GM18526 (cell line): ENCODE data around the gene PEX13.
A peak's percentile ranks its signal among the peaks of the same experiment; 100 is the strongest.

Experiments used
- POLR2A ChIP-seq: IDR thresholded peaks from 3 replicates; pipeline ENCODE4 v1.6.1; 2011; ENCODE audit not compliant: insufficient read length; ENCODE audit errors: extremely low read depth

The PEX13 gene

GRCh38 chr2:61044636-61045035 is 27.1 kb downstream of the PEX13 start:
- TF ChIP-seq POLR2A: no peak

DNA sequence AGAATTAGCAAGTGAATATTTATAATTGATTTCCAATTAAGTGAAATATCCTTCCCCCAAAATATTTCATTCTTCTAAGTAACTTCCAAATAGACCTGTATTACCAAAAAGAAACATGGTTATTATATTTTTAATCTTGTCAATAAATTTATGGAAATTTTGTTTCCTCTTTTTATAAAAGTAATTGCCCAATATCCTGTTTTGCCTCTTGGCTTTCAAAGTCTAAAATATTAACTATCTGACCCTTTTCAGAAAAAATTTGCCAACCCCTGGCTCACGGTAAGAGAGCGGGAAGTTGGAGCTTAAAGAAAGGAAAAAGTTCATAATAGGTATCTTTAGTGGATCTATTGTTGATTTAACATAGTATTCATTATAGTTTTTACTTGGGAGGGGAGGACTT is 27.7 kb downstream of the PEX13 start:
- TF ChIP-seq POLR2A: no peak

- TF ChIP-seq POLR2A: no peak
Measured at GRCh38 chr2:61045999-61046398, 28.5 kb downstream of the PEX13 start.

DNA sequence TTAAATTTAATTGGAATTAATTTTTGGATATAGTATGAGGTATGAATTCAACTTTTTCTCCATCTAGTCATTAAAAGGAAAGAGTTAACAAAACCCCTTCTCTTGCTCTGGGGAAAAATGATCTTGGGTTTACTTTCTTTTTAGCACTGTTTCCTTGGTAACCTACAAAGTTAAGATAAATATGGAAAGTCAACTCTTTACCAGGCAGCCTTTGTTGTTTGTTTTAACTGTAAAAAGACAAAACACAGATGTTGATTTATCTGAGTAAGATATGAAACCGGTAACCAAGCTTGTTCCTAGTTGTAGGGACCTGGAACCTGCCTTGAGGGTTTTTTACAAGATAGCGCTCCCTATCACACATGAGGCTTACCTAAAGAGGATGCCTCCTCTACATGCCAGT is 38.0 kb downstream of the PEX13 start:
- TF ChIP-seq POLR2A: no peak

DNA sequence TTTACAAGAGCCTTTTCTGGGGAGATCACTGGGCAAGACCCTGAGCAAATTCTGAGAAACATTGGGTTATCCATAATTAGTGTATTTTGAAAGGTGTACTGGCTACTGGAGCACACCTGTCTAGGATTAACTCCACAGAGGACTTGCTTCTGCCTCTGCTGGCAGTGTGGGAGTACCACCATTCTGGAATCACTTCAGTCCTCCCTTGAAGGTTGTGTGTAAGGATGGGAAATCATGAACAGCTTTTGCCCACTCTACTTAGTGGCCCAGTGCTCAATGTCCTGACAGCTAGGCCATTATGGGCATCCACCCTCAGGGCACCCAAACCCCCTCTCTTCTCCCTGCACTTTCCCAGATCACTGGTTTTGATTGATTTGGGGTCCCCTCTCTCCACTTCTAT is 40.0 kb downstream of the PEX13 start:
- TF ChIP-seq POLR2A: no peak

GRCh38 chr2:61059382-61059781 is 41.9 kb downstream of the PEX13 start:
- no peak for TF ChIP-seq POLR2A

- TF ChIP-seq POLR2A: peak; percentile 47
Measured at GRCh38 chr2:61065714-61066709, 48.5 kb downstream of the PEX13 start, which contains the start of gene SANBR. Gene SANBR, plus strand, starts transcription at chr2:61065871. Its CDS starts 4,480 bp downstream, at chr2:61070351.

DNA sequence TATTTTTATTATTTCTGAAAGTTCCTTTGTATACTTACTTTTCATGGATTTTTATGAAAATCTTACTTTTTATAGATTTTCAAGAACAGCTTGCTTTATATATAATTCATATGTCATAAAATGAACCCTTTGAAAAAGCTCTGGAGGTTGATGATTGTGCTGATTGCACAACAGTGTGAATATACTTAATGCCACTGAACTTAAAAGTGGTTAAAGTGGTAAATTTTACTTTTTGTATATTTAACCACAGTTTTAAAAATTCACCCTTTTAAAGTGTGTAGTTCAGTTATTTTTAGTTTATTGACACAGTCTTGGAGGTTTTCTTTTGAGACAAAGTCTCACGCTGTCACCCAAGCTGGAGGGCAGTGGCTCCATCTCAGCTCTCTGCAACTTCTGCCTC is 56.6 kb downstream of the PEX13 start:
- no peak for TF ChIP-seq POLR2A

GRCh38 chr2:61085883-61086282 is 68.4 kb downstream of the PEX13 start:
- no peak for TF ChIP-seq POLR2A

DNA sequence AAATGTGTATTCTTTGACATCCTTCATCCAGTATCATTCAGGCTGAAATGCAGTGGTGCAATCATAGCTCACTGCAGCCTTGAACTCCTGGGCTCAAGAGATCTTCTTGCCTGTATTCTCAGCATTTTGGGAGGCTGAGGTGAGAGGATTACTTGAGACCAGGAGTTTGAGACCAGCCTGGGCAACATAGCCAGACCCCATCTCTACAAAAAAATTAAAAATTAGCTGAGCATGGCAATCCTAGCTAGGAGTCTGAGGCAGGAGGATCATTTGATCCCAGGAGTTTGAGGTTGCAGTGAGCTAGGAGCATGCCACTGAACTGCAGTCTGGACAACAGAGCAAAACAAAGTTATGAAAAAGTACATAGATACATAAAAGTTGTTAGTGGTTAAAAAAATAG is 72.3 kb downstream of the PEX13 start:
- no peak for TF ChIP-seq POLR2A

DNA sequence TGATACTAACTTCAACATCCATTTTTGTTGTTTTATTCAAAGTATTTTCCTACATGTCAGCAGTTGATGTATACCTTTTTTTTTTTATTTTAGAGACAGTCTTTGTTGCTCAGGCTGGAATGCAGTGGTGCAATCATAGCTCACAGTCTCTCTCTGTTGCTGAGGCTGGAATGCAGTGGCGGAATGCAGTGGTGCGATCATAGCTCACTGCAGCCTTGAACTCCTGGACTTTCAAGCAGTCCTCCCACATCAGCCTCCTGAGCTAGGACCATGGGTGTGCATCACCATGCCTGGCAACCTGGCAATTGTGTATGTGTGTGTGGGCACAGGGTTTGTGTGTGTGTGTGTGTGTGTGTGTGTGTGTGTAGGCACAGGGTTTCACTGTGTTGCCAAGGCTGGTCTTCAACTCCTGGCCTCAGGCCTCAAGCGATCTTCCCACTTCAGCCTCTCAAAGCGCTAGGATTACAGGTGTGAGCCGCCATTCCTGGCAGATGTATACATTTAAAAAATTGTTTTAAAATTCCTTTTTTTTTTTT is 72.9 kb downstream of the PEX13 start:
- no peak for TF ChIP-seq POLR2A

- no peak for TF ChIP-seq POLR2A
Measured at GRCh38 chr2:61091485-61091884, 74.0 kb downstream of the PEX13 start.

DNA sequence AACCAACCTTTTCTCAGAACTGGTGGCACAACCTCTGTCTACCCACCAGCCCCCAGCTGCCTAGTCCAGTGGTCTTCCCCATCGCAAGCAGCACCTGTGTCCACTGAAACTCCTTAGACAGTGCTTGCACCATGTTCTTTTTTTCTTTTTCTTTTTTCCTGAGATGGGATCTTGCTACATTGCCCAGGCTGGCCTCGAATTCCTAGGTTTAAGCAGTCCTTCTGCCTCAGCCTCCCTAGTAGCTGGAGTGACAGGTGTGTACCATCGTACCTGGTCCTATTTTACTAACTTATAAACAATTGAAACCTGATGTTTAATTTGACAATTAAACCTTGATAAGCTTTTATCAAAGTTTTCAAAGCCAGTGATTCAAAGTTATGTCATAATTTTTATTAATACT is 78.9 kb downstream of the PEX13 start:
- no peak for TF ChIP-seq POLR2A

- TF ChIP-seq POLR2A: no peak
Measured at GRCh38 chr2:61100801-61101200, 83.3 kb downstream of the PEX13 start.
